ENCODE data around the gene HPGD.
A peak's percentile ranks its signal among the peaks of the same experiment; 100 is the strongest.

The HPGD gene

GRCh38 chr4:174522183-174523024 is at the start of gene HPGD:
Gene HPGD (minus strand): TSS chr4:174522488. CDS start chr4:174522451, 37 bp downstream.
- DNase-seq: peak; percentile 8

- DNase-seq: no peak
Measured at GRCh38 chr4:174564529-174564928, 42.2 kb upstream of the HPGD start.

GRCh38 chr4:174563399-174563798 is 41.1 kb upstream of the HPGD start:
- peak; percentile 3 for DNase-seq

- DNase-seq: peak; percentile 15
Measured at GRCh38 chr4:174561560-174561959, 39.3 kb upstream of the HPGD start.

- no peak for DNase-seq
Measured at GRCh38 chr4:174559894-174560293, 37.6 kb upstream of the HPGD start.

- DNase-seq: no peak
Measured at GRCh38 chr4:174555789-174556630, 33.7 kb upstream of the HPGD start.

GRCh38 chr4:174554231-174554728 is 32.0 kb upstream of the HPGD start:
- no peak for DNase-seq

GRCh38 chr4:174553828-174554227 is 31.5 kb upstream of the HPGD start:
- DNase-seq: no peak

- no peak for DNase-seq
Measured at GRCh38 chr4:174553031-174553430, 30.7 kb upstream of the HPGD start.

GRCh38 chr4:174550541-174550940 is 28.3 kb upstream of the HPGD start:
- DNase-seq: no peak

GRCh38 chr4:174549721-174550120 is 27.4 kb upstream of the HPGD start:
- DNase-seq: no peak

- DNase-seq: no peak
Measured at GRCh38 chr4:174545268-174545667, 23.0 kb upstream of the HPGD start.

- no peak for DNase-seq
Measured at GRCh38 chr4:174544496-174544895, 22.2 kb upstream of the HPGD start.

- DNase-seq: no peak
Measured at GRCh38 chr4:174540175-174540574, 17.9 kb upstream of the HPGD start.

GRCh38 chr4:174539571-174539970 is 17.3 kb upstream of the HPGD start:
- DNase-seq: no peak

- no peak for DNase-seq
Measured at GRCh38 chr4:174538876-174539250, 16.6 kb upstream of the HPGD start.

- DNase-seq: peak; percentile 4
Measured at GRCh38 chr4:174538123-174538875, 16.0 kb upstream of the HPGD start.

GRCh38 chr4:174537634-174538033 is 15.3 kb upstream of the HPGD start:
- DNase-seq: no peak

GRCh38 chr4:174534461-174534860 is 12.2 kb upstream of the HPGD start:
- DNase-seq: no peak

GRCh38 chr4:174532445-174532844 is 10.2 kb upstream of the HPGD start:
- no peak for DNase-seq

GRCh38 chr4:174531486-174531885 is 9.2 kb upstream of the HPGD start:
- DNase-seq: no peak

- DNase-seq: no peak
Measured at GRCh38 chr4:174528226-174528625, 5.9 kb upstream of the HPGD start.

- DNase-seq: no peak
Measured at GRCh38 chr4:174526731-174527130, 4.4 kb upstream of the HPGD start.

Measured in NCI-H510A treated with DMSO at 0.1 percent for 48 hours (cell line).